Astrocyte of the spinal cord (primary cell): ENCODE results near the gene PRRC2A.

Experiments
- DNase-seq: peaks from one replicate; pipeline ENCODE4 v3.0.0; 2011; ENCODE audit warnings: low read depth, low spot score
- H3K4me3 ChIP-seq: 2 replicates; pipeline ENCODE4 v1.5.1; 2011; ENCODE audit warnings: low read depth, mild to moderate bottlenecking, low read length, moderate library complexity
- in situ Hi-C: cut with HindIII; loops from 2 replicates; pipeline ENCODE4 v1.10.0; 2017; ENCODE audit warnings: low sequenced_read_pairs
- TF ChIP-seq, protein P1 (sequence below): IDR thresholded peaks from 2 replicates; pipeline ENCODE4 v1.5.1; 2012; ENCODE audit warnings: low read depth, mild to moderate bottlenecking, low read length, inconsistent platforms

The PRRC2A gene

DNA sequence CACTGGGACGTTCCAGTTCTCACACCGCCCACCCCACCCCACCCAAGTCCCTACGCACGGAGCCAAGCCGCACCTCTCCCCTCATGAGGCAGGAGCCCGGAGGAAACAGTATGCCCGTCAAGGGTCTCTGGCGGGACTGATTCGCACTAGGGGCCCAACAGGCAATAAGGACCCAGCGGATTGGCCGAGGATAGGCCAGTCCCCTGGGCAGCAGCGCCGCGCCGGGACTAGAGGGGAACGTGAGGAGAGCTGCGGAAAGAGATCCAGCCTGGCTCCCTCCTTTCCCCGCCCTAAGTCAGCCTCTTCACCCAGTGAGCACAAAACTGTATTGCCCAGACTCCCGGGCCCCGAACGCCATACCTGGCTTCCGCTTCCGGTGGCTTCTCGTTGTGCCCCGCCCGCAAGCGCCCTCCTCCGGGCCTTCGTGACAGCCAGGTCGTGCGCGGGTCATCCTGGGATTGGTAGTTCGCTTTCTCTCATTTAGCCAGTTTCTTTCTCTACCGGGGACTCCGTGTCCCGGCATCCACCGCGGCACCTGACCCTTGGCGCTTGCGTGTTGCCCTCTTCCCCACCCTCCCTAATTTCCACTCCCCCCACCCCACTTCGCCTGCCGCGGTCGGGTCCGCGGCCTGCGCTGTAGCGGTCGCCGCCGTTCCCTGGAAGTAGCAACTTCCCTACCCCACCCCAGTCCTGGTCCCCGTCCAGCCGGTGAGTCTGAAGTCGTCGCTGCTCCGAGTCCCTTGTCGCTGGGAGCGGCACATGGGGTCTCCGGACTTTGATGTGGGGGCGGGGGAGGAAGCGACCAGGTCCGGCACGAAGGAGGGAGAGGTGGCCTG is 45.2 kb downstream of the PRRC2A start, which contains the start of gene CSNK2B:
CSNK2B (plus strand) TSS at position 580 of the 836 bp plus-strand sequence. CDS start 752 bp downstream, outside the sequence.
- peak within 1 kb of the TSS; percentile 96 for H3K4me3 ChIP-seq
- TF ChIP-seq, protein P1, sequence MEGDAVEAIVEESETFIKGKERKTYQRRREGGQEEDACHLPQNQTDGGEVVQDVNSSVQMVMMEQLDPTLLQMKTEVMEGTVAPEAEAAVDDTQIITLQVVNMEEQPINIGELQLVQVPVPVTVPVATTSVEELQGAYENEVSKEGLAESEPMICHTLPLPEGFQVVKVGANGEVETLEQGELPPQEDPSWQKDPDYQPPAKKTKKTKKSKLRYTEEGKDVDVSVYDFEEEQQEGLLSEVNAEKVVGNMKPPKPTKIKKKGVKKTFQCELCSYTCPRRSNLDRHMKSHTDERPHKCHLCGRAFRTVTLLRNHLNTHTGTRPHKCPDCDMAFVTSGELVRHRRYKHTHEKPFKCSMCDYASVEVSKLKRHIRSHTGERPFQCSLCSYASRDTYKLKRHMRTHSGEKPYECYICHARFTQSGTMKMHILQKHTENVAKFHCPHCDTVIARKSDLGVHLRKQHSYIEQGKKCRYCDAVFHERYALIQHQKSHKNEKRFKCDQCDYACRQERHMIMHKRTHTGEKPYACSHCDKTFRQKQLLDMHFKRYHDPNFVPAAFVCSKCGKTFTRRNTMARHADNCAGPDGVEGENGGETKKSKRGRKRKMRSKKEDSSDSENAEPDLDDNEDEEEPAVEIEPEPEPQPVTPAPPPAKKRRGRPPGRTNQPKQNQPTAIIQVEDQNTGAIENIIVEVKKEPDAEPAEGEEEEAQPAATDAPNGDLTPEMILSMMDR: no peak
- peak; percentile 97 for DNase-seq
- in situ Hi-C loops: no loop called here

DNA sequence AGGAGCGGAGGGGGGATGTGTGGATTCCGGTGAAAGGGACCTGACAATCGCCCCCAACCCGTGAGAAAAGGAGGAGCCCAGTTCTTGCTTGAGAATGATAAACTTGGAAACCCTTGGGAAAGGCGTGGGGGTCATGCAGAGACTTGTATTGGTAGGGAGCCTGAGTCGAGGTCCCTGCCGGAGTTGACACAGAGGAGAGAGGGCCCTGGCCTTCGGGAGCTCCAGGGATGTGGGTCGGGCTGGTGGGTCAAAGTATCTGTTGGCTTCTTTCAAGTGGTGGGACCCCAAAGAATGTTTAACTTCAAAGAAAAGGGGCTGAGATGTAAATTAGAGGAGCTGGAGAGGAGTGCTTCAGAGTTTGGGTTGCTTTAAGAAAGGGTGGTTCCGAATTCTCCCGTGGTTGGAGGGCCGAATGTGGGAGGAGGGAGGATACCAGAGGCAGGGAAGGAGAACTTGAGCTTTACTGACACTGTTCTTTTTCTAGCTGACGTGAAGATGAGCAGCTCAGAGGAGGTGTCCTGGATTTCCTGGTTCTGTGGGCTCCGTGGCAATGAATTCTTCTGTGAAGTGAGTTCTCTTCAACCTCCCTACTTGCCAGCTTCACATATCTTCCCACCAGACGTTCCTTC is 45.9 kb downstream of the PRRC2A start:
- in situ Hi-C loops: no loop called here
- H3K4me3 ChIP-seq: peak overlapping the region; percentile 96
- no peak for DNase-seq
- TF ChIP-seq, protein P1: no peak

DNA sequence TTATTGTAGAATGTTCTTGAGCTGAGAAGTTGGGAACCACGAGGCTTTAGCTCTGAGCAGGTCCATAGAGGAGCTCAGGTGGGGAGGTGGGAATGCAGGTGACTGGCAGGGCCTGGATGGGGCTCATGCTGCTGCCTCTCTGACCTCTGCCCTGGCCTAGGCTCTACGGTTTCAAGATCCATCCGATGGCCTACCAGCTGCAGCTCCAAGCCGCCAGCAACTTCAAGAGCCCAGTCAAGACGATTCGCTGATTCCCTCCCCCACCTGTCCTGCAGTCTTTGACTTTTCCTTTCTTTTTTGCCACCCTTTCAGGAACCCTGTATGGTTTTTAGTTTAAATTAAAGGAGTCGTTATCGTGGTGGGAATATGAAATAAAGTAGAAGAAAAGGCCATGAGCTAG is 49.2 kb downstream of the PRRC2A start, which contains the start of gene LY6G5B:
LY6G5B (plus strand) TSS at position 301 of the 400 bp plus-strand sequence. CDS start 975 bp downstream, outside the sequence.
- in situ Hi-C loops: no loop called here
- TF ChIP-seq, protein P1: no peak
- no peak for DNase-seq
- H3K4me3 ChIP-seq: no peak within 1 kb of the TSS

DNA sequence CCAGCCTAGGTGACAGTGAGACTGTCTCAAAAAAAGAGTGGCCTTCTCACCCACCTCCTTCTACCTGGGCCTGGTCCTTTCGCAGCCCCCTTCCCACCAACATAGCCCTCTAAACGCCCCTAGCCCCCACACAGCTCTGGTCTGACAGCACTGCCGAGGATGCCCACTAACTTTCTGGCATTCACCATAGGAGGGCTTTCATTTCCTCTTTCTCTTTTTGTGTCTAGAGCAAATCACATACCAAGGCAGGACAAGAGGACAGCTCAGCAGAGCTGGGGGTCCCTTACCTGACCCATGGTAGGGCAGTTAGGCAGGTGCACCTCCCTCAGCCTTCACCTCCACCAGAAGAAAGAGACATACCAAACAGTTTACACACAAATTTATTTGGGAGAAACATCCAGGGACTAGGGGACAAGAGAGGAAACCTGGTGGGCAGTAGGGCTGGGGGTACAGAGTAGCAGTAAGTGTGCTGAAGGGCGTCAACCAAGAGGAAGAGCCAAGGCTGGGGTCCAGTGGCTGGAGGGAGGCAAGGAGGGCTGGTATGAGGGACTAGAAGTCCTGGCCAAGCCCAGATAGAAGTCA is 55.9 kb downstream of the PRRC2A start:
- TF ChIP-seq, protein P1: no peak
- DNase-seq: no peak
- in situ Hi-C loops: no loop called here
- H3K4me3 ChIP-seq: no peak overlapping the region

DNA sequence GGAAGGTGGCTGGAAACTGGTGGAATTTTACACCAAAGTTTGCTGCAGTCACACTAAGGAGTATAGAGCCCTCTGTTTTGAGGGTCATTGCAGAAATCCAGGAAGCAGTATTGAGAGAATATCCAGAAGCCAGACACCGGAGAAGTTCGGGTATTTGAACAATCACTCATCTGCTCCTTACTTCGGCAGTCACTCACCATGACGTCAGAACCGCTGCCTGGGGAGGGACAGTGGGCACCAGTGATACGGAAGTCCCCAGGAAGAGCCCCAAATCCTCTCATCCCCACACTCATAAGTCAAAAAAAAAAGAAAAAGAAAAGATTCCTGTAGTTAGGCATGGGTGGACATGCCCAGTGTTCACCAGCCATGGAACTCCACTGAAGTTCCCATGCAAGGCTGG is 56.4 kb downstream of the PRRC2A start:
- DNase-seq: no peak
- TF ChIP-seq, protein P1: no peak
- H3K4me3 ChIP-seq: no peak overlapping the region
- in situ Hi-C loops: no loop called here

DNA sequence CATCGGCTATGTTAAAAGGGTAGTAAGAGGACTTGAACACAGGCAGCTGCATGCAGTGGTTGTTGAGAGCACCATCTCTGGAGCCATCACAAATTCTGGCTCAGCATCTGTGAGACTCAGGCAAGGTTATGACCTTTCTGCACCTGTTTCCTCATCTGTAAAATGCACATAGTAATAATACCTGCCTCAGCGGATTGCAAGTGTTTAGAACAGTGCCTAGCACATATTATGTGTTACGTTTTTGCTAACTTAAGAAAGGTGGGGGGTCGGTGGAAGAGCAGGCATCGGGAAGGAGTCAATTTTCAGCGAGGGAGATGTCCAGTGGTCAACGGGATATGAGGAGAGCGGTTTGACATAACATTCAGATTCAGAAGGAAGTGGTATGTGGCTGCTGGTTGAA is 57.4 kb downstream of the PRRC2A start:
- TF ChIP-seq, protein P1: no peak
- DNase-seq: no peak
- in situ Hi-C loops: no loop called here
- no peak overlapping the region for H3K4me3 ChIP-seq
